Ovary (tissue), 9 donors: ENCODE data around the gene AANAT. TPM values are rescaled to one million over a fixed set of nuclear protein-coding genes. Genes with fewer than 3 reads are reported as not detected.

Experiments
- DNase-seq, 5 donors: peaks; one replicate each; pipeline ENCODE4 v3.0.0-alpha.2; 2019 to 2020
- H3K27ac ChIP-seq, 2 donors: fragments of 200-600 bp; one replicate each; pipeline versions ENCODE4 v1.5.1 to v1.8.0; 2019 to 2022
- H3K27me3 ChIP-seq: fragments of 200-600 bp; one replicate; pipeline ENCODE4 v1.8.0; 2022
- H3K36me3 ChIP-seq: fragments of 200-600 bp; sonication (generic); one replicate; pipeline ENCODE4 v1.5.1; 2019
- H3K4me1 ChIP-seq: one replicate; pipeline ENCODE4 v1.8.1; 2013; ENCODE audit warnings: mild to moderate bottlenecking, moderate library complexity; ENCODE audit not compliant: insufficient read depth
- H3K4me3 ChIP-seq: fragments of 200-600 bp; sonication (generic); one replicate; pipeline ENCODE4 v1.5.1; 2017
- H3K9me3 ChIP-seq, 2 donors: fragments of 200-600 bp in 1 of 2; sonication (generic) in 1 of 2; one replicate each; pipeline versions ENCODE4 v1.5.1 to v1.8.1; 2013 to 2019; ENCODE audit warnings: mild to moderate bottlenecking in 1 of 2, moderate library complexity in 1 of 2
- EP300 ChIP-seq: sonication (generic); formaldehyde crosslinking; IDR thresholded peaks from one replicate; pipeline ENCODE4 v1.6.1; 2017; ENCODE audit warnings: antibody characterized with exemption
- POLR2A ChIP-seq: fragments of 450-650 bp; IDR thresholded peaks from one replicate; pipeline ENCODE4 v1.6.1; 2017; ENCODE audit warnings: antibody characterized with exemption, mild to moderate bottlenecking, moderate library complexity
- WGBS, 3 donors: extraction: QIAGEN DNeasy Blood & Tissue Kit in 1 of 3; methylation state at CpG; one replicate each; pipeline versions ENCODE4 v1.1.5 to v1.1.7; 2013 to 2017; 5-methylcytosine and 5-hydroxymethylcytosine counted together
- intact Hi-C, 4 donors: fragments of 100-400 bp; cut with DNase I; formaldehyde crosslinking; loops; one replicate each; pipeline versions ENCODE4 v1.11.0 to v1.15.1; 2022 to 2023
- polyA plus RNA-seq, 2 donors: library from polyadenylated mRNA; stranded (reverse); fragments of 200-250 nt in 1 of 2; fragments of 350-450 nt in 1 of 2; fragmentation: Illumina TruSeq in 1 of 2; extraction: RNeasy Lipid Tissue Mini Kit (QIAGEN cat#74804) in 1 of 2; gene quantifications; one replicate each; pipeline ENCODE4 v1.2.3, GENCODE V29; 2013 to 2014
- total RNA-seq, 7 donors: library from RNA; depleted of rRNA in 2 of 7; stranded (reverse); fragments of >200 nt in 2 of 7; fragmentation: NEBNext Ultra II Directional in 3 of 7; extraction: Animal tissue kit (Norgen Biotek cat#: 25700) in 3 of 7; gene quantifications; one replicate each; pipeline versions ENCODE4 v1.1.0 to v1.2.4, GENCODE V29; 2016 to 2023
- TF ChIP-seq, protein P1 (sequence below), 3 donors: fragments of 450-650 bp in 2 of 3; fragments of 200-600 bp in 1 of 3; IDR thresholded peaks; one replicate each; pipeline versions ENCODE4 v1.5.1 to v1.8.0; 2016 to 2022; ENCODE audit warnings: antibody characterized with exemption in 3 of 3, mild to moderate bottlenecking in 1 of 3
- donor health status: DM: no; HTN: no; CAD: no; lungs with moderate emphysema.
- donor health status: DM: no; HTN: no; CAD: no.
- donor health status: Bipolar disorder and iron deficiency.
- donor health status: DM: yes; HTN: yes; CAD: no.
- donor health status: DM: no; HTN: no; CAD: no.
- donor health status: DM: yes; HTN: yes; CAD: no.

Gene AANAT
- total and polyA plus RNA-seq, 9 donors: not detected

DNA sequence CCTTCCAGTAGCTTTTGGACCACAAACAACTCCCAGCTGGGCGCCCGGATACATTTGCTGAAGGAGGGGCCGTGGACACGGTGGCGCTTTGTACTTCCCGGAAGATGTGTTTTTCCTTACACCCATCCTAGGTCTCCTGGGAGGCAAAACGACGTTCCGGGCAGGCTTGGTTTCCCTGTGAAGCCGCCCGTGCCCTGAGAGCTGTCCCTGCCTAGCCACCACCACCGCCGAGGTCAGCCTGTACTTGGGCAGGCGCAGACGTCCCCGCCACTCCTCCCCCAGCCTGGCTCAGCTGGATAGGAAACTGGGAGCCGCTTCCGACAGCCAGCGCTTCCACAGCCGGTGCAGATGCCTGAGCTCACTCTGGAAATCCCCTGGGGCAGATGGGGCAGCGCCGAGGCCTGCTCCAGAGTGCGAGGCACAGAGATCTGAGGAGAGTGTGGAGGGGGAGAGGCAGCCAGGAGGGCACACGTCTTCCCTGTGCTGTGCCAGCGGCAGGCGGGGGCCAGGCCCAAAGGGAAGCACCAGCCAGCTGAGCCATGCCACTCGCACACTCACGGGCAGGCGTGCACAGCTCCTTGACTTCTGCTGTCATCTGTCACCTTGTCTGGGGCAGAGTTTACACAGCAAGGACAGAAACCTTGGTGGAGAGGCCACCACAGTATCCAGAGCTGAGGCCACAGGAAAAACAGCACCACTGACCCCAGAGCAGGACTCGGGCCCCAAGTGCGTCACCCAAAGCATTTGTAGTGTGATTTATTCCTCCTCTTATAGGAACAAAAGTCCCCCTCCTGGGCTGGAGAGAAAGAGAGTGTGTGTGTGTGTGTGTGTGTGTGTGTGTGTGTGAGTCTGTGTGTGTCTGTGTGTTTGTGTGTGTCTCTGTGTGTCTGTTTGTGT is 30.8 kb downstream of the AANAT start:
- H3K36me3 ChIP-seq: no peaks in the 10 kb centered on the region
- peak; percentile 68 to 85 (median 75) for DNase-seq
- no peaks in the 10 kb centered on the region for H3K9me3 ChIP-seq
- intact Hi-C loops: no loop called here
- no peaks in the 10 kb centered on the region for H3K27me3 ChIP-seq
- H3K4me3 ChIP-seq: no peak overlapping the region
- 16 to 29% (median 18%) methylated on average over 26 to 31 of the region's 31 CpGs for WGBS, 3 donors
- peaks cover 30% of the 10 kb centered on the region for H3K4me1 ChIP-seq
- TF ChIP-seq, protein P1, sequence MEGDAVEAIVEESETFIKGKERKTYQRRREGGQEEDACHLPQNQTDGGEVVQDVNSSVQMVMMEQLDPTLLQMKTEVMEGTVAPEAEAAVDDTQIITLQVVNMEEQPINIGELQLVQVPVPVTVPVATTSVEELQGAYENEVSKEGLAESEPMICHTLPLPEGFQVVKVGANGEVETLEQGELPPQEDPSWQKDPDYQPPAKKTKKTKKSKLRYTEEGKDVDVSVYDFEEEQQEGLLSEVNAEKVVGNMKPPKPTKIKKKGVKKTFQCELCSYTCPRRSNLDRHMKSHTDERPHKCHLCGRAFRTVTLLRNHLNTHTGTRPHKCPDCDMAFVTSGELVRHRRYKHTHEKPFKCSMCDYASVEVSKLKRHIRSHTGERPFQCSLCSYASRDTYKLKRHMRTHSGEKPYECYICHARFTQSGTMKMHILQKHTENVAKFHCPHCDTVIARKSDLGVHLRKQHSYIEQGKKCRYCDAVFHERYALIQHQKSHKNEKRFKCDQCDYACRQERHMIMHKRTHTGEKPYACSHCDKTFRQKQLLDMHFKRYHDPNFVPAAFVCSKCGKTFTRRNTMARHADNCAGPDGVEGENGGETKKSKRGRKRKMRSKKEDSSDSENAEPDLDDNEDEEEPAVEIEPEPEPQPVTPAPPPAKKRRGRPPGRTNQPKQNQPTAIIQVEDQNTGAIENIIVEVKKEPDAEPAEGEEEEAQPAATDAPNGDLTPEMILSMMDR (IDR thresholded peaks at IDR 0.05): no peak
- TF ChIP-seq EP300: no peak
- no peak for TF ChIP-seq POLR2A
- H3K27ac ChIP-seq: peak overlapping the region in 1 of 2 donors; percentile 34

DNA sequence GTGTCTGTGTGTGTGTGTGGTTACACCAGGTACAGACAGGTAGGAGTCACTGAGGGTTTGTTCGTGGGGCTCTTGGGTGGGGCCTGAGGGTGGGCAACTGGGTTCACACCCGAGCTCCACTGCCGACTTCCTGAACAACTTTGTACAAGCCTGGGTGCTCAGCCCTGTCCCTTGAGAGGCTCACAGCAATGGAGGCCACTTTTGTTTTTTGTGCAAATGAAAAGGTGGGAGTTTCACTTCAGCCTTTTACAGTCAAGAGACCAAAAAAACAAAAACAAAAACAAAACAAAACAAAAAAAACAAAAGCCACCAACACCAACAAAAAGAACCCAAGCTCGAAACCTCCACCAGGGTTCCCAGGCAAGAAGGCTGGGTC is 31.5 kb downstream of the AANAT start:
- H3K27ac ChIP-seq: no peak overlapping the region

DNA sequence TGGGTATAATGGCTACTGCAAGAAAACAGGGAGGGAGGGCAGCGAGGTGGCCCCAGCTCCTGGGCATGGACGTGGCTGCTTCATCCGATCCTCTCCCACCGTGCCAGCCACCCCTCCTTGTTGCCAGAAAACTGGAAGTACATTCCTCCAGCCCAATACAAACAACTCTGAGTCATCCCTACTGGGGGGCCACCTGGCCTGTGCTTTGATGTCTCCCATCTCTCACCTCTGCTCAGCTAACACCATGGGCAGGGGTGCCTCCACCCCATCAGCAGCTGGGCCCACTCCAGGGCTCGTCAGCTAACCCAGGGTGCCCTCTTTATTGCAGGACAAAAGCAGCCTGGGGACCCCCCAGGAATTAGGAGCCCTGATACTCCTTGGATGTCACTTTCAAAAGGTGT is 31.9 kb downstream of the AANAT start:
- TF ChIP-seq EP300: no peak
- TF ChIP-seq POLR2A: no peak
- H3K9me3 ChIP-seq: no peaks in the 10 kb centered on the region
- intact Hi-C loops: no loop called here
- H3K27me3 ChIP-seq: no peaks in the 10 kb centered on the region
- no peak for DNase-seq
- no peaks in the 10 kb centered on the region for H3K36me3 ChIP-seq
- 76 to 86% (median 81%) methylated on average over 5 of the region's 5 CpGs for WGBS, 3 donors
- no peak overlapping the region for H3K4me3 ChIP-seq
- H3K4me1 ChIP-seq: peaks cover 25% of the 10 kb centered on the region
- no peak overlapping the region for H3K27ac ChIP-seq

More for the DNA sequence above, 31.5 kb downstream of the AANAT start:
- WGBS, 3 donors: 73 to 79% (median 78%) methylated on average over 4 of the region's 4 CpGs
- intact Hi-C loops: no loop called here
- TF ChIP-seq POLR2A (no peak), EP300 (no peak)
- TF ChIP-seq, protein P1 (IDR thresholded peaks at IDR 0.05): no peak
- Histone ChIP-seq H3K4me1 (peaks cover 25% of the 10 kb centered on the region), H3K27me3 (no peaks in the 10 kb centered on the region), H3K4me3 (no peak overlapping the region), H3K36me3 (no peaks in the 10 kb centered on the region), H3K9me3 (no peaks in the 10 kb centered on the region)
- no peak for DNase-seq

DNA sequence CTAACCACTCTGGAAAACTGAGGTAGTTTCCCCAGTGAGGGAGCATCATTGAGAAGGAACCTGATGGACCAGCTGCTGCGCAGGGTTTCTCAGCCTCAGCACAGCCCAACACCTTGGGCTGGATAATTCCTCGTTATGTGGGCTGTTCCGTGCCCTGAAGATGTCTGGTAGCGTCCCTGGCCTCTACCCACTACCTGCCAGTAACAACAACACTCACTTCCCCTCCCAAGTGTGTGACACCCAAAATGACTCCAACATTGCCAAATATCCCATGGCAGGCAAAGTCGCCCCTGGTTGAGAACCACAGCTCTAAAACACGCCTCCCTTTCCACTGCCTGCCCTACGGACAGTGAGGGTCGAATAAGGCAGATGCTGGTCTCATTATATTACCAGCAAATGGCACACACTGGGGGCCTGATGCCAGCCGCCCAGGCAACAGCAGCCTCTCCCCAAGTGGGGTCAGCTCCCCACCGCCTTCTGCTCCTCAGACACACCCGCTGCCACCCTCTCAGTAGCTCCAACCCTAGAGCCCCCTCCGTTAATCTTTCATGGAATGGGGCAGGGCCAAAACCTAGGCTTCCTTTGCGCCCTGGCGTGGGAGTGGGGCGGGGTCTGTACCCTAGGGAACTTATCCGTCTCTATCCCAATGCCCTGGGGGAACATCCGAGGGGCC is 32.8 kb downstream of the AANAT start:
- Histone ChIP-seq H3K27ac (peak overlapping the region; percentile 23 to 80), H3K36me3 (no peaks in the 10 kb centered on the region), H3K4me3 (peak overlapping the region; percentile 38), H3K27me3 (no peaks in the 10 kb centered on the region), H3K9me3 (no peaks in the 10 kb centered on the region), H3K4me1 (peaks cover 25% of the 10 kb centered on the region)
- TF ChIP-seq, protein P1 (IDR thresholded peaks at IDR 0.05): no peak
- TF ChIP-seq EP300 (no peak), POLR2A (no peak)
- intact Hi-C loops: loop anchor here in 1 of 4 donors (10.0 kb wide), 1 partner anchor 195 kb away; the partner anchor contains the start of gene QRICH2
- 76 to 82% (median 82%) methylated on average over 17 of the region's 17 CpGs for WGBS, 3 donors
- no peak for DNase-seq
